HG02884 (cell line): ENCODE measurements around the gene NSD2.
"Not testable (repeated sequence)": the region's sequence is repeated elsewhere in the genome, so short reads cannot be mapped to it uniquely, and the experiment has no call there.

Experiments used
- ATAC-seq: cut with Tn5 transposase; IDR thresholded peaks from one replicate; pipeline ENCODE4 v1.9.1; 2021; ENCODE audit warnings: mild to moderate bottlenecking, moderate library complexity; ENCODE audit not compliant: unreplicated experiment

NSD2 gene

GRCh38 chr4:1994938-1995337 lies 123.7 kb downstream of the NSD2 start:
- ATAC-seq = no peak

- no peak for ATAC-seq
Observed at GRCh38 chr4:1996866-1997611, 125.8 kb downstream of the NSD2 start.

- no peak for ATAC-seq
Observed at GRCh38 chr4:1997712-1998111, 126.5 kb downstream of the NSD2 start.

- ATAC-seq = no peak
Observed at GRCh38 chr4:1998296-1998695, 127.1 kb downstream of the NSD2 start.

- ATAC-seq = not testable (repeated sequence)
Observed at GRCh38 chr4:1999308-1999707, 128.1 kb downstream of the NSD2 start.

- not testable (repeated sequence) for ATAC-seq
Observed at GRCh38 chr4:2003361-2003760, 132.2 kb downstream of the NSD2 start.

- no peak for ATAC-seq
Observed at GRCh38 chr4:2006367-2006766, 135.2 kb downstream of the NSD2 start.

- no peak for ATAC-seq
Observed at GRCh38 chr4:2006956-2007653, 135.9 kb downstream of the NSD2 start.

- ATAC-seq = no peak
Observed at GRCh38 chr4:2007804-2008670, 136.8 kb downstream of the NSD2 start.

GRCh38 chr4:2008671-2008920 lies 137.4 kb downstream of the NSD2 start:
- ATAC-seq = no peak

GRCh38 chr4:2008921-2009650 lies 137.9 kb downstream of the NSD2 start, which contains the start of gene NELFA:
TSS of gene NELFA (minus strand) at chr4:2008974. CDS start at chr4:2008959, 15 bp downstream.
- peak; percentile 71 for ATAC-seq

- ATAC-seq = no peak
Observed at GRCh38 chr4:2009651-2010233, 138.5 kb downstream of the NSD2 start.

- no peak for ATAC-seq
Observed at GRCh38 chr4:2011583-2011982, 140.4 kb downstream of the NSD2 start.

GRCh38 chr4:2015008-2015407 lies 143.8 kb downstream of the NSD2 start:
- no peak for ATAC-seq

GRCh38 chr4:2021358-2022018 lies 150.3 kb downstream of the NSD2 start:
- not testable (repeated sequence) for ATAC-seq

GRCh38 chr4:2024683-2025082 lies 153.5 kb downstream of the NSD2 start:
- no peak for ATAC-seq

GRCh38 chr4:2025817-2026216 lies 154.6 kb downstream of the NSD2 start:
- no peak for ATAC-seq

GRCh38 chr4:2027120-2027519 lies 155.9 kb downstream of the NSD2 start:
- ATAC-seq = not testable (repeated sequence)

- not testable (repeated sequence) for ATAC-seq
Observed at GRCh38 chr4:2031161-2031560, 160.0 kb downstream of the NSD2 start.
